SU-DHL-6 (cell line): Measurements from ENCODE around the gene SRRM1.

Experiments used
- EZH2phosphoT487 ChIP-seq: fragments of 200-600 bp; sonication (generic), shearing (Covaris generic); conservative IDR thresholded peaks from 2 replicates; pipeline ENCODE4 v1.6.1; 2018; ENCODE audit warnings: mild to moderate bottlenecking, antibody characterized with exemption, low read length, moderate library complexity, mixed read lengths
- TF ChIP-seq, protein P1 (sequence below): fragments of 200-600 bp; sonication (generic); IDR thresholded peaks from one replicate; pipeline ENCODE4 v1.5.1; 2017; ENCODE audit warnings: antibody characterized with exemption, mild to moderate bottlenecking, low read length, moderate library complexity; ENCODE audit not compliant: insufficient read depth, poor library complexity, severe bottlenecking

DNA sequence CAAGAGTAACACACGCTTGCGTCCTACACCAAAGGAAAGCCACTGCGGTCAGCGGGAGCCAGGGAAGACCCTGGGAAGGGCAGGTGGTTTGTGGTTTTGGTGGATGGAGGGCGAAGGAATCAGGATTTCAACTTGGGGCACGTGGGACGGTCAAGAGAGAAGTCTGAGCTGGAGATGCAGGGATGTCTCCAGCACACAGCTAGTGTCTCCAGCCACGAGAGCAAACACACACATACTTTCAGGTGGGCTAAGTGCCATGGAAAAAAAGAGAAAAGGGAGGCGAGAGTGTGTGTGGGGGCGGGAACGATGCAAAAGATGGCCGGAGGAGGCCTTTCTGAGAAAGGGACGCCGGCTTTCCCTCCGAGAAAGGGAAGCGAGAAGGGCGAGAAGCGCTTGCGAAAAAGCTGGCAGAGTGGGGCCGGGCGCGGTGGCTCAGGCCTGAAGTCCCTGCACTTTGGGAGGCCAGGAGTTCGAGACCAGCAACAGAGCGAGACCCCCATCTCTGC, 1.4 kb upstream of the SRRM1 start:
- TF ChIP-seq, protein P1, sequence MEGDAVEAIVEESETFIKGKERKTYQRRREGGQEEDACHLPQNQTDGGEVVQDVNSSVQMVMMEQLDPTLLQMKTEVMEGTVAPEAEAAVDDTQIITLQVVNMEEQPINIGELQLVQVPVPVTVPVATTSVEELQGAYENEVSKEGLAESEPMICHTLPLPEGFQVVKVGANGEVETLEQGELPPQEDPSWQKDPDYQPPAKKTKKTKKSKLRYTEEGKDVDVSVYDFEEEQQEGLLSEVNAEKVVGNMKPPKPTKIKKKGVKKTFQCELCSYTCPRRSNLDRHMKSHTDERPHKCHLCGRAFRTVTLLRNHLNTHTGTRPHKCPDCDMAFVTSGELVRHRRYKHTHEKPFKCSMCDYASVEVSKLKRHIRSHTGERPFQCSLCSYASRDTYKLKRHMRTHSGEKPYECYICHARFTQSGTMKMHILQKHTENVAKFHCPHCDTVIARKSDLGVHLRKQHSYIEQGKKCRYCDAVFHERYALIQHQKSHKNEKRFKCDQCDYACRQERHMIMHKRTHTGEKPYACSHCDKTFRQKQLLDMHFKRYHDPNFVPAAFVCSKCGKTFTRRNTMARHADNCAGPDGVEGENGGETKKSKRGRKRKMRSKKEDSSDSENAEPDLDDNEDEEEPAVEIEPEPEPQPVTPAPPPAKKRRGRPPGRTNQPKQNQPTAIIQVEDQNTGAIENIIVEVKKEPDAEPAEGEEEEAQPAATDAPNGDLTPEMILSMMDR = no peak
- TF ChIP-seq EZH2phosphoT487 = no peak
